ENCODE data around the gene LBX2. TPM values are rescaled to one million over a fixed set of nuclear protein-coding genes. Genes with fewer than 3 reads are reported as not detected.

Gene LBX2
- total and polyA plus RNA-seq, 9 of the 15 experiments (the other 6 are each of a cell fraction or from before 2014, with no cell fraction given) = 0.39 to 6.2 (median 1.8) TPM; not detected in 1

- TF ChIP-seq GTF3C2 (IDR thresholded peaks at IDR 0.05; ENCODE audit: borderline replicate concordance, extremely low read depth, insufficient read length) (no peak), MAFF (IDR thresholded peaks at IDR 0.05; ENCODE audit: low read length) (no peak), MEF2A (IDR thresholded peaks at IDR 0.05; ENCODE audit: control insufficient read depth, low read depth, low read length) (no peak), POU5F1 (IDR thresholded peaks at IDR 0.05; ENCODE audit: borderline replicate concordance, low read depth, low read length, partially characterized antibody) (no peak), PHB2 (IDR thresholded peaks at IDR 0.05; ENCODE audit: low read depth) (no peak), SAFB (IDR thresholded peaks at IDR 0.05; ENCODE audit: borderline replicate concordance, low read depth, low read length) (no peak), ZZZ3 (IDR thresholded peaks at IDR 0.05) (peak; percentile 58; the same call in 1 of the 2 replicates), COPS2 (conservative IDR thresholded peaks at IDR 0.05) (no peak), ATF6 (CRISPR knock-in tag; IDR thresholded peaks at IDR 0.05) (no peak), E2F3 (CRISPR knock-in tag; IDR thresholded peaks at IDR 0.05) (no peak), KLF1 (tag; IDR thresholded peaks at IDR 0.05) (peak; percentile 80; the same call in 1 of the 2 replicates), DPF2 (IDR thresholded peaks at IDR 0.05) (no peak), SAFB2 (IDR thresholded peaks at IDR 0.05; ENCODE audit: borderline replicate concordance, low read depth, low read length, severe bottlenecking) (no peak), ZNF561 (CRISPR knock-in tag; conservative IDR thresholded peaks at IDR 0.05) (no peak), HDAC6 (IDR thresholded peaks at IDR 0.05; ENCODE audit: low read depth, low read length) (peak; percentile 82; the same call in 1 of the 2 replicates), TBP (optimal IDR thresholded peaks at IDR 0.05; ENCODE audit: low read depth, low read length) (peak; percentile 73), HSF4 (CRISPR knock-in tag; IDR thresholded peaks at IDR 0.05; ENCODE audit: borderline replicate concordance) (no peak), USF1 (CRISPR knock-in tag; IDR thresholded peaks at IDR 0.05) (no peak), CBX8 (IDR thresholded peaks at IDR 0.05; ENCODE audit: borderline replicate concordance, extremely low read depth, low read depth, low read length, poor library complexity, severe bottlenecking) (no peak), THRAP3 (IDR thresholded peaks at IDR 0.05; ENCODE audit: borderline replicate concordance) (peak; percentile 96), POLR2AphosphoS5 (IDR thresholded peaks at IDR 0.05; ENCODE audit: control insufficient read depth, insufficient read depth, low read depth, low read length) (peak; percentile 93), ZNF707 (CRISPR knock-in tag; conservative IDR thresholded peaks at IDR 0.05) (no peak)
These were observed 27.1 kb downstream of the LBX2 start, which contains the start of gene MRPL53 (continued) for GRCh38 chr2:74472086-74472944.

Measured in K562 (cell line).